IMR-90 (cell line): ENCODE measurements around the gene FLT3. TPM values are rescaled to one million over a fixed set of nuclear protein-coding genes. Genes with fewer than 3 reads are reported as not detected.

Experiments used
- ATAC-seq: fragments of 200-7000 bp; cut with Tn5 transposase; 2 replicates; pipeline ENCODE4 v1.9.1; 2020; ENCODE audit warnings: low read depth, mild to moderate bottlenecking, moderate library complexity
- BruUV-seq: library from RNA; stranded (reverse); fragments of 400-500 nt; replicated peaks from 2 replicates; lab custom pipeline; 2021; lab: Mats Ljungman, UMichigan
- CTCF ChIA-PET: fragments of 300-600 bp; formaldehyde crosslinking; extraction: SDS; loops from one replicate; lab custom pipeline; 2021; ENCODE audit warnings: antibody characterized with exemption; lab: Yijun Ruan, JAX
- POLR2A ChIA-PET: fragments of 300-600 bp; sonication (Branson Sonifier 250); formaldehyde crosslinking; loops from one replicate; lab custom pipeline; 2022; ENCODE audit warnings: antibody characterized with exemption; ENCODE audit not compliant: unreplicated experiment; lab: Charles Lee
- DNase-seq: peaks from one replicate; pipeline ENCODE4 v3.0.0; 2013
- H2AFZ ChIP-seq: replicated peaks from 2 replicates; pipeline ENCODE3; 2013; ENCODE audit warnings: low read length, mild to moderate bottlenecking; ENCODE audit not compliant: poor library complexity
- H2AK5ac ChIP-seq: 2 replicates; pipeline ENCODE4 v1.6.1; 2013; ENCODE audit warnings: low read depth, low read length, inconsistent platforms
- H2AK9ac ChIP-seq: replicated peaks from 2 replicates; pipeline ENCODE3; 2013; ENCODE audit warnings: mild to moderate bottlenecking, low read depth, low read length, moderate library complexity; ENCODE audit not compliant: poor library complexity
- H2BK120ac ChIP-seq: 2 replicates; pipeline ENCODE4 v1.6.1; 2013; ENCODE audit warnings: low read depth, low read length, inconsistent platforms
- H2BK15ac ChIP-seq: 3 replicates; pipeline ENCODE4 v1.6.1; 2013; ENCODE audit warnings: low read depth, low read length, inconsistent platforms
- H2BK20ac ChIP-seq: 2 replicates; pipeline ENCODE4 v1.6.1; 2013; ENCODE audit warnings: low read depth, mild to moderate bottlenecking, inconsistent platforms, low read length, moderate library complexity
- H2BK5ac ChIP-seq: 2 replicates; pipeline ENCODE4 v1.6.1; 2013; ENCODE audit warnings: mild to moderate bottlenecking, low read depth, low read length, inconsistent platforms; ENCODE audit not compliant: poor library complexity, severe bottlenecking
- H3K14ac ChIP-seq: replicated peaks from 2 replicates; pipeline ENCODE4 v1.6.1; 2013; ENCODE audit warnings: low read depth, low read length, inconsistent platforms
- H3K18ac ChIP-seq: 2 replicates; pipeline ENCODE4 v1.6.1; 2013; ENCODE audit warnings: low read depth, low read length, control low read depth
- H3K23ac ChIP-seq: 2 replicates; pipeline ENCODE4 v1.6.1; 2013; ENCODE audit warnings: low read depth, low read length, inconsistent platforms
- H3K27ac ChIP-seq: 2 replicates; pipeline ENCODE4 v1.5.1; 2013; ENCODE audit warnings: mild to moderate bottlenecking, control low read depth, low read length; ENCODE audit not compliant: insufficient read depth
- H3K27me3 ChIP-seq: 2 replicates; pipeline ENCODE4 v1.6.1; 2013; ENCODE audit warnings: low read length; ENCODE audit not compliant: control insufficient read depth, insufficient read depth
- H3K36me3 ChIP-seq: 2 replicates; pipeline ENCODE4 v1.6.1; 2013; ENCODE audit warnings: low read length, mixed read lengths; ENCODE audit not compliant: control insufficient read depth, insufficient read depth
- H3K4ac ChIP-seq: 2 replicates; pipeline ENCODE4 v1.6.1; 2013; ENCODE audit warnings: low read depth, low read length, inconsistent platforms
- H3K4me1 ChIP-seq: 2 replicates; pipeline ENCODE4 v1.6.1; 2013; ENCODE audit warnings: low read length, mixed read lengths; ENCODE audit not compliant: control insufficient read depth, insufficient read depth
- H3K4me2 ChIP-seq: 2 replicates; pipeline ENCODE4 v1.6.1; 2013; ENCODE audit warnings: low read depth, mild to moderate bottlenecking, control low read depth, low read length, moderate library complexity
- H3K4me3 ChIP-seq: 2 replicates; pipeline ENCODE4 v1.5.1; 2013; ENCODE audit warnings: low read depth, mild to moderate bottlenecking, control low read depth, low read length, moderate library complexity; ENCODE audit not compliant: insufficient read depth
- H3K56ac ChIP-seq: 2 replicates; pipeline ENCODE4 v1.6.1; 2013; ENCODE audit warnings: low read length, inconsistent platforms; ENCODE audit not compliant: insufficient read depth; ENCODE audit errors: extremely low read depth
- H3K79me1 ChIP-seq, 2 experiments: 2 replicates each; pipeline ENCODE4 v1.6.1; 2013; ENCODE audit warnings: low read length in 2 of 2, inconsistent platforms in 1 of 2, low read depth in 1 of 2
- H3K9ac ChIP-seq: 2 replicates; pipeline ENCODE4 v1.6.1; 2013; ENCODE audit warnings: low read depth, low read length, control low read depth
- H3K9me1 ChIP-seq: 2 replicates; pipeline ENCODE4 v1.6.1; 2013; ENCODE audit warnings: low read length, inconsistent platforms; ENCODE audit not compliant: insufficient read depth
- H3K9me3 ChIP-seq: 2 replicates; pipeline ENCODE4 v1.6.1; 2013; ENCODE audit warnings: low read length; ENCODE audit not compliant: control insufficient read depth, insufficient read depth
- H4K20me1 ChIP-seq: 2 replicates; pipeline ENCODE4 v1.6.1; 2013; ENCODE audit warnings: low read length, inconsistent platforms; ENCODE audit not compliant: insufficient read depth
- H4K5ac ChIP-seq: 2 replicates; pipeline ENCODE4 v1.6.1; 2013; ENCODE audit warnings: mild to moderate bottlenecking, low read depth, low read length, control low read depth
- H4K8ac ChIP-seq, 2 experiments: 2 replicates each; pipeline ENCODE4 v1.6.1; 2013; ENCODE audit warnings: low read depth in 2 of 2, low read length in 2 of 2, control low read depth in 1 of 2, inconsistent platforms in 1 of 2
- H4K91ac ChIP-seq: 2 replicates; pipeline ENCODE4 v1.6.1; 2013; ENCODE audit warnings: low read depth, low read length, inconsistent platforms; ENCODE audit not compliant: insufficient read depth
- ELK1 ChIP-seq: fragments of 150-350 bp; IDR thresholded peaks from 2 replicates; pipeline ENCODE4 v1.6.1; 2016; ENCODE audit warnings: low read depth, mild to moderate bottlenecking, low read length, moderate library complexity, borderline replicate concordance
- FOS ChIP-seq: fragments of 150-350 bp; IDR thresholded peaks from 2 replicates; pipeline ENCODE4 v1.6.1; 2016; ENCODE audit warnings: low read depth, low read length
- MAFK ChIP-seq: IDR thresholded peaks from 2 replicates; pipeline ENCODE4 v1.6.1; 2012; ENCODE audit warnings: low read depth, low read length, improper control_type of control experiment
- MXI1 ChIP-seq: IDR thresholded peaks from 2 replicates; pipeline ENCODE4 v1.6.1; 2012; ENCODE audit warnings: low read depth, mild to moderate bottlenecking, low read length, moderate library complexity, borderline replicate concordance
- RAD21 ChIP-seq: IDR thresholded peaks from 2 replicates; pipeline ENCODE4 v1.6.1; 2012; ENCODE audit warnings: low read length, improper control_type of control experiment
- RFX5 ChIP-seq: IDR thresholded peaks from 2 replicates; pipeline ENCODE4 v1.8.0; 2012; ENCODE audit warnings: low read depth, mild to moderate bottlenecking, low read length, moderate library complexity
- WGBS, 2 experiments: methylation state at CpG; one replicate each; pipeline versions ENCODE4 v1.1.5 to v1.1.7; 2013; ENCODE audit warnings: missing lambda C conversion rate in 2 of 2; ENCODE audit not compliant: insufficient read length in 1 of 2; ENCODE audit errors: extremely low coverage in 2 of 2; 5-methylcytosine and 5-hydroxymethylcytosine counted together
- dilution Hi-C: fragments of 300-500 bp; cut with HindIII; formaldehyde crosslinking; loops from one replicate; pipeline ENCODE4 v1.14.3; 2018; ENCODE audit warnings: low sequenced_read_pairs; ENCODE audit not compliant: unreplicated experiment
- in situ Hi-C: fragments of 300-500 bp; cut with MboI; formaldehyde crosslinking; loops from 3 replicates; pipeline ENCODE4 v1.14.3; 2019; ENCODE audit warnings: low sequenced_read_pairs, inconsistent platforms, mixed read lengths
- intact Hi-C: fragments of 100-400 bp; cut with micrococcal nuclease; formaldehyde crosslinking; loops from 2 replicates; pipeline ENCODE4 v1.10.0; 2022
- polyA plus RNA-seq, 3 experiments: library from polyadenylated mRNA; depleted of rRNA; stranded (reverse); fragments of >200 nt; gene quantifications; 2 replicates each; pipeline ENCODE4 v1.2.3, GENCODE V29; 2012; ENCODE audit warnings: low replicate concordance in 1 of 3
- total RNA-seq: library from RNA; depleted of rRNA; stranded (reverse); fragments of >200 nt; gene quantifications from 2 replicates; pipeline ENCODE4 v1.2.3, GENCODE V29; 2012
- TF ChIP-seq, protein P1 (sequence below): fragments of 150-350 bp; IDR thresholded peaks from 2 replicates; pipeline ENCODE4 v1.6.1; 2017; ENCODE audit warnings: mild to moderate bottlenecking, antibody characterized with exemption, low read length, low read depth

The FLT3 gene
- total and polyA plus RNA-seq, 2 of the 4 experiments (the other 2 are of a cell fraction) = not detected

- no peak overlapping the region for H4K91ac ChIP-seq
- in situ Hi-C loops = no loop called here
- H3K79me1 ChIP-seq = no peaks in the 10 kb centered on the region
- H4K8ac ChIP-seq = no peak overlapping the region
- H4K5ac ChIP-seq = no peak overlapping the region
- no peak overlapping the region for H2AK5ac ChIP-seq
- DNase-seq (no peak), ATAC-seq (no peak)
- no TSS peak for BruUV-seq
- no peak overlapping the region for H3K4me2 ChIP-seq
- no peaks in the 10 kb centered on the region for H4K20me1 ChIP-seq
- no peak overlapping the region for H3K27ac ChIP-seq
- no peak overlapping the region for H3K4ac ChIP-seq
- no peak overlapping the region for H3K9ac ChIP-seq
- no peaks in the 10 kb centered on the region for H3K4me1 ChIP-seq
- no peak overlapping the region for H3K14ac ChIP-seq
- WGBS, 2 experiments = no CpG with 5 or more reads among the region's 4 CpGs
- no peak overlapping the region for H2AK9ac ChIP-seq
- H3K4me3 ChIP-seq = no peak overlapping the region
- no peak overlapping the region for H3K23ac ChIP-seq
- H2BK15ac ChIP-seq = no peak overlapping the region
- intact Hi-C loops = no loop called here
- H3K9me3 ChIP-seq = no peaks in the 10 kb centered on the region
- no peak overlapping the region for H3K56ac ChIP-seq
- no peaks in the 10 kb centered on the region for H3K36me3 ChIP-seq
- no peak overlapping the region for H2BK20ac ChIP-seq
- H3K9me1 ChIP-seq = no peaks in the 10 kb centered on the region
- peaks cover 10% of the 10 kb centered on the region for H3K27me3 ChIP-seq
- no peak for TF ChIP-seq MXI1
- TF ChIP-seq, protein P1, sequence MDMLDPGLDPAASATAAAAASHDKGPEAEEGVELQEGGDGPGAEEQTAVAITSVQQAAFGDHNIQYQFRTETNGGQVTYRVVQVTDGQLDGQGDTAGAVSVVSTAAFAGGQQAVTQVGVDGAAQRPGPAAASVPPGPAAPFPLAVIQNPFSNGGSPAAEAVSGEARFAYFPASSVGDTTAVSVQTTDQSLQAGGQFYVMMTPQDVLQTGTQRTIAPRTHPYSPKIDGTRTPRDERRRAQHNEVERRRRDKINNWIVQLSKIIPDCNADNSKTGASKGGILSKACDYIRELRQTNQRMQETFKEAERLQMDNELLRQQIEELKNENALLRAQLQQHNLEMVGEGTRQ = no peak
- TF ChIP-seq ELK1 = no peak
- TF ChIP-seq MAFK = no peak
- TF ChIP-seq FOS = no peak
- no peak for TF ChIP-seq RAD21
- TF ChIP-seq RFX5 = no peak
- POLR2A ChIA-PET = no interaction called here
- no peak overlapping the region for H2BK120ac ChIP-seq
- no peak overlapping the region for H3K18ac ChIP-seq
- H2BK5ac ChIP-seq = no peak overlapping the region
- CTCF ChIA-PET = no interaction called here
- no peak overlapping the region for H2AFZ ChIP-seq
- dilution Hi-C loops = no loop called here
These were observed 29.0 kb downstream of the FLT3 start for GRCh38 chr13:28071424-28071823.
